DMS114 treated with DMSO at 0.1 percent for 48 hours (cell line): ENCODE data around the gene PRKAR1B.

Experiments
- DNase-seq: peaks from one replicate; lab custom pipeline; 2025; ENCODE audit not compliant: unreplicated experiment; lab: John Stamatoyannopoulos, UW

The PRKAR1B gene

GRCh38 chr7:725223-726005 lies 1.7 kb downstream of the PRKAR1B start:
- DNase-seq = no peak

GRCh38 chr7:724298-724697 lies 2.8 kb downstream of the PRKAR1B start:
- no peak for DNase-seq

GRCh38 chr7:723541-723940 lies 3.5 kb downstream of the PRKAR1B start:
- no peak for DNase-seq

GRCh38 chr7:721619-722248 lies 5.3 kb downstream of the PRKAR1B start:
- no peak for DNase-seq

- no peak for DNase-seq
Observed at GRCh38 chr7:716636-717035, 10.4 kb downstream of the PRKAR1B start.

GRCh38 chr7:716222-716621 lies 10.9 kb downstream of the PRKAR1B start:
- DNase-seq = no peak

- DNase-seq = no peak
Observed at GRCh38 chr7:714251-714671, 12.8 kb downstream of the PRKAR1B start.

GRCh38 chr7:713488-714230 lies 13.4 kb downstream of the PRKAR1B start:
- DNase-seq = no peak

GRCh38 chr7:713139-713457 lies 14.0 kb downstream of the PRKAR1B start:
- DNase-seq = no peak

GRCh38 chr7:712381-713138 lies 14.5 kb downstream of the PRKAR1B start:
- DNase-seq = no peak

GRCh38 chr7:711922-712380 lies 15.1 kb downstream of the PRKAR1B start:
- no peak for DNase-seq

- no peak for DNase-seq
Observed at GRCh38 chr7:711093-711921, 15.8 kb downstream of the PRKAR1B start.

- no peak for DNase-seq
Observed at GRCh38 chr7:710161-710560, 16.9 kb downstream of the PRKAR1B start.

- DNase-seq = no peak
Observed at GRCh38 chr7:707296-708000, 19.6 kb downstream of the PRKAR1B start.

GRCh38 chr7:706721-707120 lies 20.4 kb downstream of the PRKAR1B start:
- no peak for DNase-seq

- DNase-seq = no peak
Observed at GRCh38 chr7:703049-703448, 24.0 kb downstream of the PRKAR1B start.

GRCh38 chr7:701086-701671 lies 25.9 kb downstream of the PRKAR1B start:
- DNase-seq = no peak

- no peak for DNase-seq
Observed at GRCh38 chr7:699476-700170, 27.5 kb downstream of the PRKAR1B start.
